GM21786 (cell line): ENCODE results near the gene CCSAP.
"Not testable (repeated sequence)": the region's sequence is repeated elsewhere in the genome, so short reads cannot be mapped to it uniquely, and the experiment has no call there.

Experiments
- ATAC-seq: cut with Tn5 transposase; IDR thresholded peaks from one replicate; pipeline ENCODE4 v1.9.1; 2021; ENCODE audit not compliant: unreplicated experiment

CCSAP gene

GRCh38 chr1:229365569-229365968 is 22.7 kb upstream of the CCSAP start:
- ATAC-seq: no peak

GRCh38 chr1:229364207-229365065 is 21.6 kb upstream of the CCSAP start:
- no peak for ATAC-seq

GRCh38 chr1:229363723-229364122 is 20.9 kb upstream of the CCSAP start:
- ATAC-seq: no peak

DNA sequence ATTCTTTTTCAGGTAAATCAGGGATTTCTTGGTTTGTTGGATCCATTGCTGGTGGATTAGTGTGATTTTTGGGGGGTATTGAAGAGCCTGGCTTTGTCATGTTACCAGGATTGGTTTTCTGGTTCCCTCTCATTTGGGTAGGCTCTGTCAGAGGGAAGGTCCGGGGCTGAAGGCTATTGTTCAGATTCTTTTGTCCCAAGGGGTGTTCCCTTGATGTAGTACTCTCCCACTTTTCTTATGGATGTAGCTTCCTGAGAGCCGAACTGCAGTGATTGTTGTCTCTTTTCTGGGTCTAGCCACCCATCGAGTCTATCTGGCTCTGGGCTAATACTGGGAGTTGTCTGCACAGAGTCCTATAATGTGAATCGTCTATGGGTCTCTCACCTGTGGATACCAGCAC is 17.6 kb upstream of the CCSAP start:
- ATAC-seq: no peak

DNA sequence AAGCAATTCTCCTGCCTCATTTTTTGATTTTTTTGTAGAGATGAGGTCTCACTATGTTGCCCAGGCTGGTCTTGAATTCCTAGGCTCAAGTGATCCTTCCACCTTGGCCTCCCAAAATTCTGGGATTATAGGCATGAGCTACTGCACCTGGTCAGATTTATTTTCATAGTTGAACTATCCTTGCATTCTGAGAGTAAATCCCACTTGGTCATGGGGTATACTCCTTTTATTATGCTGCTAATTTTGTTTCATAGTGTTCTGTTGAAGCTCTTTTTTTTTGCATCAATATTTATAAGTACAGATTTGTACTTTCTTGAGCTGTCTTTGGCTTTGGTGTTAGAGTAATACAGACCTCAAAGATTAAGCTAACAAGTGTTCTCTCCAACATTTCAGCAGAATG is 12.8 kb upstream of the CCSAP start:
- no peak for ATAC-seq

DNA sequence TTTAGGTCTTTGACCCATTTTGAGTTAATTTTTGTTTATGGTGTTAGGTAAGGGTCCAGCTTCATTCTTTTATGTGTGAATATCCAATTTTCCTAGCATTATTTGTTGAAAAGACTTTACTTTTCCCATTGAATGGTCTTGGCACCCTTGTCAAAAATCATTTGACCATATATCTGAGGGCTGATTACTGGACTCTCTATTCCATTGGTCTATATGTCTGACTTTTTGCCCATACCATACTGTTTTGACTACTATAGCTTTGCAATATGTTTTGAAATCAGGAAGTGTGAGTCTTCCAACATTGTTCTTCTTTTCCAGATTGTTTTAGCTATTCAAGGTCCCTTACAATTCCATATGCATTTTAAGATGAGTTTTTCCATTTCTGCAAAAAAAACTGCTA is 11.4 kb upstream of the CCSAP start:
- ATAC-seq: no peak

GRCh38 chr1:229352975-229353374 is 10.1 kb upstream of the CCSAP start:
- ATAC-seq: no peak

DNA sequence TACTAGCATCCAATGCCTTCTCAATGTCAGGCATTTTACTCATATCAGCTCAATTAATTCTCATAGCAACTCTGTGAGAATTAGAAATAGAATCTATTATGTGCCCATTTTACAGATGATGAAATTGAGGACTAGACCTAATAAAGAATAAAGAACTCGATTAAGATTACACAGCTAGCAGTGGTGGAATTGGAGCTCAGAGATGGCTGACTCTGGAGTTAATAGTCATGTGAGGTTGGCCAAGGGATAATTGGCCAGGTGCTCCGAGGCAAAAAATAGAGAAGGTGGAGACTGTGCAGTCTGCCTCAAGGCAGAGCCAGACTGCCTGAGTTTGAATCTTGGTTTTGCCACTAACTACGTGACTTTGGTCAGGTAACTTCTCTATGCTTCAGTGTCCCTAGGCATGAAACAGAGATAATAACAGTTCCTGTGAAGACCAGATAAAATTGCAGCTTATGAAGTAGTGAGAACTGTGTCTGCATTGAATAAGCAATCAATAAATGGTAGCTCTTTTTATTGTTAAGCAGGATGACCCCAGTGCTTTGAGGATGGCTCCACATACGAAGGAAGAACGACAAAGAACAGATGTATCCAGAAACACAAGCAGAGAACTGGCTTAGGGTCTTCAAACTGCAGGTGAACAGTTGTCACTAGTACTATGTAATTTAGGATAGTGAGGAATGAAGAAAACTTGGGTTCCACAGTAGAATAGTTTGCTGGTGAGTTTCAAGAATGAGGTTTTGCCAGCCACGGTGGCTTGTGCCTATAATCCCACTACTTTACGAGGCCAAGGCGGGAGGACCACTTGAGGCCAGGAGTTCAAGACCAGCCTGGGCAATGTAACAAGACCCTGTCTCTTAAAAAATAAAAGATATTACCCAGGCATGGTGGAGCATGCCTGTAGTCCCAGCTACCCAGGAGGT is 6.9 kb upstream of the CCSAP start:
- ATAC-seq: no peak

DNA sequence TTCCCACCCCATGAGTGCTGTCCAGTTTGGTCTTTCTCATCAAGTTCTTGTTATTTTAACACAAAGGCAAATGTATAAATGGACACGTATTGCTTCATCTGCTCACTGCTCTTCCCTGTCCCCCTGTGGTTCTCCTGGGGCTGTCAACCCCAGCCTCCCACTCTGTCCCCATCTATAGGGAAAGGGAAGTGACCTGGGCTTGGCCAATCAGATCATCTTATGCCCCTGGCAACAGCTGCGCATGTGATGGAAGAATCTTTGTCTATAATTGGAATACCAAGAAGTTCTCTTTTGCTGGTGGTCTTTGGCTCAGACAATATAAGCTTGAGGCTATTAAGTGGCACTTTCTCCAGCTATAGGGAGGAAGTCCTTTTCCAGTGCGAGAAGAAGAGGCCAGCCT is 4.7 kb upstream of the CCSAP start:
- no peak for ATAC-seq

- ATAC-seq: no peak
Observed at GRCh38 chr1:229344937-229345684, 2.3 kb upstream of the CCSAP start.

- ATAC-seq: no peak
Observed at GRCh38 chr1:229344139-229344538, 1.3 kb upstream of the CCSAP start.

DNA sequence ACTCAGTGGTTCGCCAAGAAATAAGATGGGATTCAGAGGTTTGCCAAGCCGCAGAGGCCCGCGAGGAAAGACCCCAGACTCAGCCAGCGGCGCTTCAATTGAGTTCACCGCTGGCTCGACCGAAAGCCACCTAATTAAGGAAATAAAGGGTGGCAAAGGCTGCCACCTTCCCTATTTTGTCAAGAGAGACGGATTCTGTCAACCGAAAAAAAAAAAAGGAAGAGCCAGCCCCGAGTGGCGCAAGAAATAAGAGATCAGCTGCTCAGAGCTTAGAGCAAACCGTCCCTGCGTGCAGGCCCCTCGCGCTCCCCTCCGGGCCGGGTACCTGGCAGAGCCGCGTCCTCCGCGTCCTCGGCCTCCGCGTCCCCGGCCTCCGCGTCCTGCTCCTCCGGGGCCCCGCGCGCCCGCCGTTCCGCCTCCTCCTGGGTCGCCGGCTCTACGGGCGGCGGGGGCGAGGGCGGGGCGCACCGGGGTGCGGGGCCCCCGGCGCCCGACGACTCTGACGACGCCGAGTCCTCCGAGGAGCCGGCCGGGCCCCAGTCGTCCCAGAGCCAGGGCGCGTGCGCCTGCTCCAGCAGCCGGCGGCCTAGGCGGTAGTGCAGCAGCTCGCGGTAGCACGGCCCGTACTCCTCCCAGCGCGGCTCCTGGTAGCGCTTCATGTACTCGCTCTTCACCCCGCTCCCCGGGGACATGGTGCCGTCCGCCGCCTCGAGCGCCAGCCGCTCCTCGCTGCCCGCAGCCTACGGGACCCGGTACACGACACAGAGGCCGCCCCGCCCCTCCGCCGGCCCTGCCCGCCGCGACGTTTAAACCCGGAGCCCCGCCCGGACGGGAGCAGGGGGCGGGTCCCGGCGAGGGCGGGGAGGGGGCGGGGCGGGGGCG is 832 bp downstream of the CCSAP start:
- peak; percentile 70 for ATAC-seq

GRCh38 chr1:229340496-229340895 is 2.4 kb downstream of the CCSAP start:
- no peak for ATAC-seq

DNA sequence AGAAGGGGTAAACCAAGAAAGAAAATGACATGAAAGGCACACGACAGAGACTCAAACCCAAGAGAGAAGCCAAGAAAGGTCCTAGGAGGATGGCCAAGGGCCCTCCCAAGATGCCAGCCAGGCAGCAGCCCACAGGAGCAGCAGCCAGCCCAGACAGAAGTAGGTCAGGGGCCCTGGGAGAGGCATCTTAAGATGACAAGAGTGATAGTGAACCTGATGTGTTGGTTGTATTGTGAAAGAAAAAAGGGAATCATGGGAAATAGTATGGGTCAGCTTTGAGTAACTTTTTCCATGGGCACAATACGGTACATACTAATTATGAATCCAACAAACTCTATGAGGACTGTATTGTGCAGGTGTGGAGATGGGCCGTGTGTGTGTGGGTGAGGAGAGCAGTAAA is 3.3 kb downstream of the CCSAP start:
- no peak for ATAC-seq

GRCh38 chr1:229339086-229339485 is 3.8 kb downstream of the CCSAP start:
- no peak for ATAC-seq

DNA sequence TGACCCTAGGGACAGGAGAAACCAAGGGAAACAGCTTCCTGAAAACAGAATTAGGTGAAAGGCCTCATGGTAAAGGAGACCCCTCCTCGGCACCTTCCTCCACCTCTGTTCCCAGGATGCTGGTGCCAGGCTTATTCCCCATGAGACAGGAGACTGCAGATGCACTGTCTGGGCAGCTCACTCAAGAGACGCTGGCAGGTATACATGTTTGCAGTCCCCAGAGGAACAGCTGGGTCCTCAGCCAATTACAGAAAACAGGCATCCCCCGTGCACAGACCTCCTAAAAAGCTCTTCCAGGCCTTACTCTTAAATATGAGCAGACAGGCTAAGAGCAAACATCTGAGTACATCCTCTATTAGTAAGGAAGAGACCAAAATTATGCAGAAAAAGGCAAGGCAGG is 6.5 kb downstream of the CCSAP start:
- ATAC-seq: no peak

GRCh38 chr1:229334716-229335115 is 8.1 kb downstream of the CCSAP start:
- no peak for ATAC-seq

GRCh38 chr1:229334269-229334668 is 8.6 kb downstream of the CCSAP start:
- ATAC-seq: no peak

DNA sequence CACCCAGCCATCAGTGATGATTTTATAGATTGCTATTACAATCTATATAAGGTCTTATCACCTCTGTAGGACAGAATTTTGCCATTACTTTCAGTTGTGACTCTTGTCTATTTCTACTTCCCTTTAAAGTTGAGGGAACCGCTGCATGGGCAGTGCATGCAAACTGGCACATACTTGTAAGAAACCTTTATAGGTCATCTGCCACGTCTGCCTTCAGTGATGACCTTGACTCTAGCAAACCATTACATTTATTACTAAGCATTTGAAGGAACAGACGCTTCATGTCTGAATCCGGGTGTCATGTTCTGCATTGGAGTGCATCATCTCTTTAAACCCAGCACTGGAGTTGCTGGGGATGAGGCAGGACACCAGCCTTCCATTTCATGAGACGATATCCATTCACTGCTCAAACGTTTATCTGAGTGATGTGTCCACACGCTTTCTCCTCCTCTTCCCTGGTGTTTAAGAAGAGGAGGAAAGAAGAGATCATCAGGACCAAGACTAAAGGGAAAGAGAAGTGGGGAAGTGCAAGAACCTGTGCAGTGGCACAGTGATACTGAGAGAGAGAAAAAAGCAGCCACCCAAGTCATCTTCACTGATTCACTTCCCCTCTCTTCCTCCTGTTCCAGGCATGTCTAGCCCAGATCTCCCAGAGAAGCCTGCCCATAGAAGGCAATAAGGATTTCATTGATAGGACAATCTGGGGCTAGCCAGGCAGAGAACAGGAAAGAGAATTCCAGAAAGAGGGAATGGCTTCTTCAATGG is 14.1 kb downstream of the CCSAP start:
- ATAC-seq: no peak

- ATAC-seq: not testable (repeated sequence)
Observed at GRCh38 chr1:229327765-229328164, 15.1 kb downstream of the CCSAP start.
